LNCaP clone FGC (cell line): ENCODE results near the gene ARMH4.
A peak's percentile ranks its signal among the peaks of the same experiment; 100 is the strongest.

Experiments used
- DNase-seq: peaks from one replicate; pipeline ENCODE4 v3.0.0-alpha.2; 2011; ENCODE audit warnings: low read depth
- H3K4me3 ChIP-seq: 2 replicates; pipeline ENCODE4 v1.5.1; 2011; ENCODE audit warnings: mild to moderate bottlenecking, low read depth, low read length, control low read depth
- TF ChIP-seq, protein P1 (sequence below): IDR thresholded peaks from 2 replicates; pipeline ENCODE4 v1.5.1; 2012; ENCODE audit warnings: mild to moderate bottlenecking; ENCODE audit not compliant: control insufficient read depth, insufficient read depth; ENCODE audit errors: extremely low read depth

Gene ARMH4

DNA sequence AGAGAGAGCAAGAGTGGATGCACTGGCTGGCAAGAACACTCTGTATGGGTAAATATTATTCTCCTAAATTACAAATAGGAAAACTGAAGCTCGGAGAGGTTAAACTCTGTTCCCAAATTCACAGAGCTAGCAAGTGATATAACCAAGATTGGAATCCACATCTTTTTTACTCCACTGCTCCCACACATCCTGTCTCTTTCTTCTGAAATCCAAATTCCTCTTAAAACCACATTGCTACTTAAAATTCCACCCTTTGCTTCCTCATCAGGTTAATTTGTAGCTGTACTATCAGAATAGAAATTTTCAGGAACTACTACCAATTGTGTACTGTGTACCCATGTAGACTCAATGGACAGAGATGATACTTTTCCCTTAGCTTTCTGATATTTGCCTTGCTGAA lies 74.4 kb downstream of the ARMH4 start:
- TF ChIP-seq, protein P1, sequence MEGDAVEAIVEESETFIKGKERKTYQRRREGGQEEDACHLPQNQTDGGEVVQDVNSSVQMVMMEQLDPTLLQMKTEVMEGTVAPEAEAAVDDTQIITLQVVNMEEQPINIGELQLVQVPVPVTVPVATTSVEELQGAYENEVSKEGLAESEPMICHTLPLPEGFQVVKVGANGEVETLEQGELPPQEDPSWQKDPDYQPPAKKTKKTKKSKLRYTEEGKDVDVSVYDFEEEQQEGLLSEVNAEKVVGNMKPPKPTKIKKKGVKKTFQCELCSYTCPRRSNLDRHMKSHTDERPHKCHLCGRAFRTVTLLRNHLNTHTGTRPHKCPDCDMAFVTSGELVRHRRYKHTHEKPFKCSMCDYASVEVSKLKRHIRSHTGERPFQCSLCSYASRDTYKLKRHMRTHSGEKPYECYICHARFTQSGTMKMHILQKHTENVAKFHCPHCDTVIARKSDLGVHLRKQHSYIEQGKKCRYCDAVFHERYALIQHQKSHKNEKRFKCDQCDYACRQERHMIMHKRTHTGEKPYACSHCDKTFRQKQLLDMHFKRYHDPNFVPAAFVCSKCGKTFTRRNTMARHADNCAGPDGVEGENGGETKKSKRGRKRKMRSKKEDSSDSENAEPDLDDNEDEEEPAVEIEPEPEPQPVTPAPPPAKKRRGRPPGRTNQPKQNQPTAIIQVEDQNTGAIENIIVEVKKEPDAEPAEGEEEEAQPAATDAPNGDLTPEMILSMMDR: no peak
- DNase-seq: no peak
- H3K4me3 ChIP-seq: no peak overlapping the region

DNA sequence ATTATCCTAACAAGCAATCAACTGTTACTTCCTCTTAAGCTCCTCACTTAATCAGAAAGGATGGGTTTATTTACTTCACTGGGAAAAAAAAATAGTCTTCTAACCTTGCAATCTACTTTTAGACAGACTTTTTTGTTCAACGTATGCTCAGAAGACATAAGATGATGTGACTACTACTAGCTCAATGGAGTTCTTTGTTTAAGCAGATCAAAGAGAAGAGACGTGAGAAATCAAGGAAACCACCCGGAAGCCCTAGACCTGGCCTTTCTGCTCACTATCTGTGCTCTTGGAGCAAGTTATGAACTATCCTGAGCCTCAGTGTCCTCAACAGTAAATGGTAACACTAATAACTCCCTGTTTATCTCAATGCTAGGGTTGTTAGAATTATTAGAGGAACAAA lies 78.5 kb downstream of the ARMH4 start:
- H3K4me3 ChIP-seq: no peak overlapping the region
- TF ChIP-seq, protein P1: no peak
- no peak for DNase-seq

DNA sequence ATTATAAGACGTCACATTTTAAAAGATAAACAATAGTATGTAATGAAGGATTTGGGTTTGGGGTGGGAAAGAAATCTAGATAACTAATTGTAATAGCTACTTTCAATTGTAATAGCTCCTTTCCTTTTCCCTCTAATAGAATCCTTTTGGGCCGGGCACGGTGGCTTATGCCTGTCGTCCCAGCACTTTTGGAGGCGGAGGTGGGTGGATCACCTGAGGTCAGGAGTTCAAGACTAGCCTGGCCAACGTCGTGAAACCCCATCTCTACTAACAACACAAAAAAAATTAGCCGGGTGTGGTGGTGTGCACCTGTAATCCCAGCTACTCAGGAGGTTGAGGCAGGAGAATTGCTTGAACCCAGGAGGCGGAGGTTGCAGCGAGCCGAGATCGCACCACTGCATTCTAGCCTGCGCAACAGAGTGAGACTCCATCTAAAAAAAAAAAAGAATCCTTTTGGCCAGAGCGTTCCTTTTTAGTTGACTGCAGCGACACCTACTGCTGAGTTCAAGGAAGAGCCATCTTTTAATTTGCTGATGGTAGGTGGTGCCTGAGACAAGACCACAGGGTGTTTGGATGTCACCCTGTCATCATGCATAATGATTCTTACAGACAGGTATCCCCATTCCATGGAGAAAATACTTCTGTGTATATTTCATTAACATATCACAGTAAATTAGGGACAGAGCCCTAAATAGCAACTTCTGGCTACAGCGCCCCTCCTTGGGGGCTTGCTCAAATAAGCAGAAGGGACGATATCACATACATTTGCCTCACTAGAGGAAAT lies 79.5 kb downstream of the ARMH4 start:
- TF ChIP-seq, protein P1: peak; percentile 75
- no peak overlapping the region for H3K4me3 ChIP-seq
- peak; percentile 46 for DNase-seq

DNA sequence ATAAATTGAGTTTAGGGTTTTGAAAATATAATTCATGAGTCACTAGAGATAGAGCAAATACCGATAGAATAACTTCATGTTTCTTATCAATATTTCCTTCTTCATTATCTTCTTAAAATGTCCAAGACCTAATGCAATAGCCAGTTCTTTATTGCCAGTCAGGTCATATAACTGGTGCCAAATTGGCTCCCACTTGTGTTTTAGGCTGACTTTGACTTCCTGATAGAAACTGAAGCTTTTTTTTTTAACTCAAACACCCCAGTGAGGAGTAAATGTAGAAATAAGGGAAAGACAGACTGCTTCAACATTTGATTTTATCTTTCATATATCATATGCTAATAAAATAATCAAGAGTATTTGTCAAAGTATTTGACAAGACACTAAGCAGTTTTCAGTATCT lies 80.7 kb downstream of the ARMH4 start:
- TF ChIP-seq, protein P1: no peak
- no peak overlapping the region for H3K4me3 ChIP-seq
- DNase-seq: no peak

DNA sequence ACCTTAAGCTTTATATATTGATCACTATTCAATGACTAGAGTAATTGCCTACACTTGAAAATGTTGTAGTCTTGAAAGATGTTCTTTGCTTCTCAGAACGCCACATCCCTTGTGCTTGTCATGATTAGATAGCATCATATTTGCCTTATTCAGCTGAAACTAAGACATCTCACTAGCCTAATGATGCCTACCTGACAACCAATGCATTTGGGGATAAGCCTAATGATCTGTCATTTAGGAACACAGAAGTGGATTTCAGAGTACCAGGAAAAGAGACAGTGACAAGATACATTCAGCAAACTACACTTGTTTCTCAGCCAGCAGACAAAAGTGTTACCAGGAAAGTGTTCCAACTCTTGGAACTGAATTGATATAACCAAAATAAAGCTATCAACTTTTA lies 83.7 kb downstream of the ARMH4 start:
- DNase-seq: no peak
- TF ChIP-seq, protein P1: no peak
- H3K4me3 ChIP-seq: no peak overlapping the region

DNA sequence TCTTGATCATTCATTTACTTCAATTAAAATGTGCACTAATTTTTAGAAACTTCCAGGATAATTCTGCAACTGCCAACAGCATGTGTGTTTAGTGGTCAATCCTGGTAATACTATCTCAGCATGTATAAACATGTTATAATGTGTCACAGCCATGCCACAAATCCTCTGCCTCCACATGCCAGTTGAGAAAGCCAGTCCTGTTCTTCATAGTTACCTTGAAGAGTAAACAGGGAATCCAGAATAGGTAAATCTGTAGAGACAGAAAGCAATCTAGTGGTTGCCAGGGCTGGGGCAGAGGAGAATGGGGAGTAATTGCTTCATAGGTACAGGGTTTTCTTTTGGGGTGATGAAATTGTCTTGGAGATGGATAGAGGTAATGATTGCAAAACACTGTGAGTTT lies 85.9 kb downstream of the ARMH4 start:
- TF ChIP-seq, protein P1: no peak
- no peak for DNase-seq
- H3K4me3 ChIP-seq: no peak overlapping the region

DNA sequence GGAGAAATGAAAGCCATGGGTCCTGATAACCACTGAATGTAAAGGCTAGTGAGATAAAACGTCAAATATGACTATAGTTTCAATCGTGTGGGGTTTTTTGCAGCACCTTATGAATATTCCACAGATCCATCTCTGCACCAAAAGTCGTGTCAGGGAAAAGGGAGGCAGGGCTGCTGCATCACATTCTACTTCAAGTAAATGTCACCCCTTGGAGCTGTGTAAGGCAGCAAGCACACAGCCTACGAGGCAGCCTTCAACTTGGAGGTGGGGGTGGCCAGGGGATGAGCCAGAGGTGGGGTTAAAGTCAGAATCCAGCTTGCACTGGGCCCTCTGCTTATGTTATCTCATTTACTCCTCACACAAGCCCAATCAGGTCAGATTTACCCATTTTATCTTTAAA lies 90.4 kb downstream of the ARMH4 start:
- DNase-seq: no peak
- no peak overlapping the region for H3K4me3 ChIP-seq
- TF ChIP-seq, protein P1: no peak
